ENCODE data around the gene RPL39L. TPM values are rescaled to one million over a fixed set of nuclear protein-coding genes. Genes with fewer than 3 reads are reported as not detected.

Gene RPL39L
- polyA plus RNA-seq, 3 donors: 1.1 to 3.4 (median 3.1) TPM

DNA sequence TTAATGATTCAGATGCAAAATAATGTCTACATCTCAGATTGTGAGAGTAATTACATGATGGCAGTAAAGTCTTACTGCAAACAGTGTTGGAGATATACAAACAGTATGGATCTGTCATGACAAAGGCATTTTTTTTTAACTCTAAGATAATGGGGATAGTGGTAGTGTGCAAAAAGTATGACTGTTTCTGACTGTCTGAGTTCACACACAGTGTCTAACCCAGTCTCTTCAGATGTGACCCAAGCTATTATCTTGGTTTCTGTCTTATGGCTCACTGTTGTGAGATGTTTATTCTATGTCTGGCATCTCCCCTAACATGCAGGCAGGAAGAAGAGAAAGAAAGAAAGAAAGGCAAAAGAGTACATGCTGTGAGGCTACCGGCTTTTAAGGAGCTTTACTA is 17.0 kb downstream of the RPL39L start:
- TF ChIP-seq, protein P1, sequence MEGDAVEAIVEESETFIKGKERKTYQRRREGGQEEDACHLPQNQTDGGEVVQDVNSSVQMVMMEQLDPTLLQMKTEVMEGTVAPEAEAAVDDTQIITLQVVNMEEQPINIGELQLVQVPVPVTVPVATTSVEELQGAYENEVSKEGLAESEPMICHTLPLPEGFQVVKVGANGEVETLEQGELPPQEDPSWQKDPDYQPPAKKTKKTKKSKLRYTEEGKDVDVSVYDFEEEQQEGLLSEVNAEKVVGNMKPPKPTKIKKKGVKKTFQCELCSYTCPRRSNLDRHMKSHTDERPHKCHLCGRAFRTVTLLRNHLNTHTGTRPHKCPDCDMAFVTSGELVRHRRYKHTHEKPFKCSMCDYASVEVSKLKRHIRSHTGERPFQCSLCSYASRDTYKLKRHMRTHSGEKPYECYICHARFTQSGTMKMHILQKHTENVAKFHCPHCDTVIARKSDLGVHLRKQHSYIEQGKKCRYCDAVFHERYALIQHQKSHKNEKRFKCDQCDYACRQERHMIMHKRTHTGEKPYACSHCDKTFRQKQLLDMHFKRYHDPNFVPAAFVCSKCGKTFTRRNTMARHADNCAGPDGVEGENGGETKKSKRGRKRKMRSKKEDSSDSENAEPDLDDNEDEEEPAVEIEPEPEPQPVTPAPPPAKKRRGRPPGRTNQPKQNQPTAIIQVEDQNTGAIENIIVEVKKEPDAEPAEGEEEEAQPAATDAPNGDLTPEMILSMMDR (IDR thresholded peaks at IDR 0.05): no peak
- peaks cover 0 to 5% of the 10 kb centered on the region in 2 donors for H3K36me3 Mint-ChIP-seq

DNA sequence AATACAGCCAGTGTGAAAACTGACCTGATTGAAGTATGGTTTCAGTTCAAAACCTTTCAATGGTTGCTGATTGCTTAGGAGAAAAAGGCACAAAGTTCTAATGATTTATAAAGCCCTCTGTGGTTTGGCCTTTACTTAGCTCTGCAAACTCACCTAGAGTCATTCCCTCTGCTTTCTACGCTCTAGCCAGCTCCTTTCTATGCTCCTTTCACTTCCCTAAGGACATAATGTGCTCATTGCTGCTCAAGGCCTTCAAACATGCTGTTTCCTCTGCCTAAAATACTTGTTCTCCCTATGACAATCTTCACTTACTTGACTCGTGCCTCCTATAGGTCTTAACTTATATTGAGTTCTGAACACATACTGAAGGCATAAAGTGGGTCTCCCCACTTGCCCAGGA is 19.0 kb downstream of the RPL39L start:
- Histone ChIP-seq H3K4me2 (replicated peaks; ENCODE audit: extremely low read depth, low read length, poor library complexity, severe bottlenecking) (no peak overlapping the region), H3K9ac (ENCODE audit: insufficient read depth, low read length, poor library complexity, severe bottlenecking) (no peak overlapping the region), H3K4me1 (ENCODE audit: control insufficient read depth in 1 of 2, insufficient read depth in 2 of 2, low read length in 2 of 2) (peaks cover 0 to 6% of the 10 kb centered on the region in 2 donors), H2AFZ (ENCODE audit: insufficient read depth, low read depth, low read length, poor library complexity, severe bottlenecking) (no peak overlapping the region), H3K4me3 (replicated peaks in 1 of 3; ENCODE audit: low read depth in 2 of 3, low read length in 3 of 3) (no peak overlapping the region), H3K79me2 (ENCODE audit: insufficient read depth, low read length) (no peaks in the 10 kb centered on the region), H3K9me3 (replicated peaks in 1 of 2; ENCODE audit: control insufficient read depth in 1 of 2, insufficient read depth in 1 of 2, low read length in 2 of 2) (no peaks in the 10 kb centered on the region), H3K36me3 (replicated peaks in 1 of 2; ENCODE audit: control insufficient read depth in 1 of 2, insufficient read depth in 2 of 2, low read length in 2 of 2) (no peaks in the 10 kb centered on the region), H3K27me3 (ENCODE audit: control insufficient read depth in 2 of 2, insufficient read depth in 2 of 2, low read length in 2 of 2) (no peaks in the 10 kb centered on the region), H3K27ac (ENCODE audit: low read depth in 1 of 2, low read length in 2 of 2) (no peak overlapping the region), H4K20me1 (ENCODE audit: insufficient read depth, low read length) (no peaks in the 10 kb centered on the region)
- peak in 1 of 3 donors; percentile 8 for DNase-seq
- H3K27me3 Mint-ChIP-seq (ENCODE audit: low read depth in 3 of 3): no peaks in the 10 kb centered on the region
- no peaks in the 10 kb centered on the region for H3K9me3 Mint-ChIP-seq
- 18% methylated on average over 1 of the region's 2 CpGs for WGBS (ENCODE audit: insufficient coverage)
- H3K36me3 Mint-ChIP-seq: peaks cover 0 to under 1% of the 10 kb centered on the region in 2 donors
- H3K27ac Mint-ChIP-seq: peak overlapping the region in 2 of 7 donors; percentile 20 to 64
- intact Hi-C loops (cut with micrococcal nuclease): no loop called here
- H3K4me1 Mint-ChIP-seq: peaks cover 7% of the 10 kb centered on the region
- TF ChIP-seq, protein P1 (IDR thresholded peaks at IDR 0.05): no peak
- no peak overlapping the region for H3K4me3 Mint-ChIP-seq

More for the DNA sequence above, 17.0 kb downstream of the RPL39L start:
- Mint-ChIP-seq H3K9me3 (peaks cover 0 to 4% (median 0%) of the 10 kb centered on the region in 7 donors), H3K27me3 (ENCODE audit: low read depth in 3 of 3) (no peaks in the 10 kb centered on the region), H3K4me3 (no peak overlapping the region), H3K4me1 (peaks cover 7% of the 10 kb centered on the region), H3K27ac (no peak overlapping the region)
- H3K27ac ChIP-seq (ENCODE audit: low read depth in 1 of 2, low read length in 2 of 2): no peak overlapping the region
- H3K9me3 ChIP-seq (replicated peaks in 1 of 2; ENCODE audit: control insufficient read depth in 1 of 2, insufficient read depth in 1 of 2, low read length in 2 of 2): no peaks in the 10 kb centered on the region
- no peak overlapping the region for H3K4me2 ChIP-seq (replicated peaks; ENCODE audit: extremely low read depth, low read length, poor library complexity, severe bottlenecking)
- WGBS (ENCODE audit: insufficient coverage): no CpG with 5 or more reads among the region's 1 CpG
- no peak overlapping the region for H3K9ac ChIP-seq (ENCODE audit: insufficient read depth, low read length, poor library complexity, severe bottlenecking)
- no peaks in the 10 kb centered on the region for H4K20me1 ChIP-seq (ENCODE audit: insufficient read depth, low read length)
- no peaks in the 10 kb centered on the region for H3K36me3 ChIP-seq (replicated peaks in 1 of 2; ENCODE audit: control insufficient read depth in 1 of 2, insufficient read depth in 2 of 2, low read length in 2 of 2)
- H3K4me3 ChIP-seq (replicated peaks in 1 of 3; ENCODE audit: low read depth in 2 of 3, low read length in 3 of 3): no peak overlapping the region
- no peaks in the 10 kb centered on the region for H3K27me3 ChIP-seq (ENCODE audit: control insufficient read depth in 2 of 2, insufficient read depth in 2 of 2, low read length in 2 of 2)
- H3K4me1 ChIP-seq (ENCODE audit: control insufficient read depth in 1 of 2, insufficient read depth in 2 of 2, low read length in 2 of 2): peaks cover 0 to 6% of the 10 kb centered on the region in 2 donors
- no peak overlapping the region for H2AFZ ChIP-seq (ENCODE audit: insufficient read depth, low read depth, low read length, poor library complexity, severe bottlenecking)
- no peak for DNase-seq
- intact Hi-C loops (cut with micrococcal nuclease): no loop called here
- H3K79me2 ChIP-seq (ENCODE audit: insufficient read depth, low read length): no peaks in the 10 kb centered on the region

All from CD14-positive monocyte (primary cell).